K562 (cell line): ENCODE data around the gene SYS1. TPM values are rescaled to one million over a fixed set of nuclear protein-coding genes. Genes with fewer than 3 reads are reported as not detected.
A peak's percentile ranks its signal among the peaks of the same experiment; 100 is the strongest.

ENCODE experiments used
- E2F5 ChIP-seq: sonication (generic); formaldehyde crosslinking; IDR thresholded peaks from 2 replicates; pipeline ENCODE4 v1.8.0; 2022; ENCODE audit warnings: mild to moderate bottlenecking, missing genetic modification reagents
- ESRRA ChIP-seq: fragments of 450-650 bp; IDR thresholded peaks from 2 replicates; pipeline ENCODE4 v1.6.1; 2014; ENCODE audit warnings: low read depth, mild to moderate bottlenecking, moderate library complexity, borderline replicate concordance
- EZH2 ChIP-seq: IDR thresholded peaks from 2 replicates; pipeline ENCODE4 v1.6.1; 2012; ENCODE audit warnings: low read depth, mild to moderate bottlenecking, inconsistent platforms, low read length, borderline replicate concordance
- FOXA3 ChIP-seq, 2 experiments: fragments of 450-650 bp in 1 of 2; sonication (generic) in 1 of 2; formaldehyde crosslinking; IDR thresholded peaks in 1 of 2; conservative IDR thresholded peaks in 1 of 2; 2 replicates each; pipeline versions ENCODE4 v1.4.0 to v1.8.0; 2020 to 2022; ENCODE audit warnings: mild to moderate bottlenecking in 2 of 2, missing genetic modification reagents in 1 of 2
- HMG20B ChIP-seq: fragments of 250-450 bp; sonication (Bioruptor Pico); IDR thresholded peaks from 2 replicates; pipeline ENCODE4 v1.5.0; 2021; ENCODE audit warnings: mild to moderate bottlenecking
- KLF1 ChIP-seq: fragments of 450-650 bp; IDR thresholded peaks from 2 replicates; pipeline ENCODE4 v1.6.1; 2016; ENCODE audit warnings: missing genetic modification characterization, missing compliant biosample characterization
- MEF2D ChIP-seq: conservative IDR thresholded peaks from 2 replicates; pipeline ENCODE4 v1.6.1; 2016; ENCODE audit warnings: low read depth, missing genetic modification characterization, missing compliant biosample characterization
- NEUROD1 ChIP-seq: fragments of 150-350 bp; IDR thresholded peaks from 2 replicates; pipeline ENCODE4 v1.6.1; 2014; ENCODE audit warnings: borderline replicate concordance, low read length, low read depth; ENCODE audit not compliant: partially characterized antibody
- NFATC3 ChIP-seq: fragments of 450-650 bp; IDR thresholded peaks from 2 replicates; pipeline ENCODE4 v1.6.1; 2017; ENCODE audit warnings: mild to moderate bottlenecking
- POLR2H ChIP-seq: IDR thresholded peaks from 2 replicates; pipeline ENCODE4 v1.6.1; 2016; ENCODE audit warnings: missing genetic modification characterization, low read depth, mild to moderate bottlenecking, control low read depth, missing compliant biosample characterization, moderate library complexity
- POLR3G ChIP-seq: IDR thresholded peaks from 2 replicates; pipeline ENCODE4 v1.6.1; 2011; ENCODE audit not compliant: insufficient read length, insufficient replicate concordance; ENCODE audit errors: extremely low read depth
- PTBP1 ChIP-seq: fragments of 200-400 bp; formaldehyde crosslinking; IDR thresholded peaks from 2 replicates; pipeline ENCODE4 v1.6.1; 2017; ENCODE audit warnings: low read depth, low read length
- PURB ChIP-seq: sonication (generic); formaldehyde crosslinking; IDR thresholded peaks from 2 replicates; pipeline ENCODE4 v1.9.0; 2021; ENCODE audit warnings: low read depth, mild to moderate bottlenecking, missing genetic modification reagents
- TCF7 ChIP-seq: sonication (generic); IDR thresholded peaks from 2 replicates; pipeline ENCODE4 v1.6.1; 2016; ENCODE audit warnings: antibody characterized with exemption, borderline replicate concordance
- ZBTB33 ChIP-seq: sonication (generic); formaldehyde crosslinking; IDR thresholded peaks from 2 replicates; pipeline ENCODE4 v1.8.1; 2023; ENCODE audit warnings: mild to moderate bottlenecking, missing genetic modification reagents
- ZBTB49 ChIP-seq: sonication (generic); formaldehyde crosslinking; IDR thresholded peaks from 2 replicates; pipeline ENCODE4 v1.8.0; 2022; ENCODE audit warnings: missing genetic modification reagents, mild to moderate bottlenecking, borderline replicate concordance
- ZNF121 ChIP-seq: sonication (generic); formaldehyde crosslinking; conservative IDR thresholded peaks from 2 replicates; pipeline ENCODE4 v1.8.0; 2022; ENCODE audit warnings: missing genetic modification reagents
- ZNF41 ChIP-seq: fragments of 250-450 bp; sonication (Bioruptor Pico); conservative IDR thresholded peaks from 2 replicates; pipeline ENCODE4 v1.4.0; 2020; ENCODE audit warnings: mild to moderate bottlenecking
- ZNF583 ChIP-seq: fragments of 250-450 bp; sonication (Bioruptor Pico); IDR thresholded peaks from 2 replicates; pipeline ENCODE4 v1.4.0; 2020
- ZNF707 ChIP-seq: fragments of 250-450 bp; sonication (Bioruptor Pico); conservative IDR thresholded peaks from 2 replicates; pipeline ENCODE4 v1.8.0; 2022; ENCODE audit warnings: inconsistent platforms, mild to moderate bottlenecking, moderate library complexity
- ZZZ3 ChIP-seq: fragments of 450-650 bp; IDR thresholded peaks from 2 replicates; pipeline ENCODE4 v1.6.1; 2016; ENCODE audit warnings: antibody characterized with exemption, mild to moderate bottlenecking, moderate library complexity
- polyA plus RNA-seq, 8 experiments: library from polyadenylated mRNA; depleted of rRNA in 4 of 8; stranded (reverse) in 5 of 8; unstranded in 3 of 8; fragments of >200 nt; fragmentation: Nextera tagmentation in 2 of 8; fragmentation: Illumina TruSeq in 1 of 8; extraction: Ambion mirVana in 2 of 8; extraction: Trizol in 1 of 8; gene quantifications; 2 replicates each; pipeline versions ENCODE4 v1.2.1 to v1.2.3, GENCODE V29; 2011 to 2014; ENCODE audit warnings: inconsistent platforms in 1 of 8, missing spikeins in 1 of 8
- total RNA-seq, 7 experiments: library from RNA; depleted of rRNA in 6 of 7; stranded (reverse); fragments of >200 nt in 6 of 7; fragmentation: Illumina TruSeq in 2 of 7; extraction: Trizol in 2 of 7; gene quantifications; 2 replicates each; pipeline versions ENCODE4 v1.2.1 to v1.2.3, GENCODE V29; 2011 to 2021; ENCODE audit warnings: low replicate concordance in 1 of 7
- TF ChIP-seq, protein P1 (sequence below): IDR thresholded peaks from 3 replicates; pipeline ENCODE4 v1.6.1; 2011; ENCODE audit warnings: borderline replicate concordance, mild to moderate bottlenecking; ENCODE audit not compliant: insufficient read length, insufficient read depth

SYS1 gene
- total and polyA plus RNA-seq, 9 of the 15 experiments (the other 6 are each of a cell fraction or from before 2014, with no cell fraction given), result 11.1 to 25.2 (median 17.5) TPM

- TF ChIP-seq ZBTB33 (no peak), NFATC3 (no peak), MEF2D (tag) (no peak), POLR2H (peak; percentile 66), POLR3G (no peak), FOXA3 (CRISPR knock-in tag; conservative IDR thresholded peaks at IDR 0.05 in 1 of 2, IDR thresholded peaks at IDR 0.05 in 1 of 2) (no peak), NEUROD1 (peak; percentile 54), ZNF121 (CRISPR knock-in tag) (no peak), ZZZ3 (peak; percentile 82), KLF1 (no peak), ZBTB49 (CRISPR knock-in tag) (no peak), ZNF583 (CRISPR knock-in tag) (no peak), HMG20B (CRISPR knock-in tag) (no peak), TCF7 (no peak), EZH2 (no peak), ZNF41 (no peak), ZNF707 (CRISPR knock-in tag) (no peak), ESRRA (peak; percentile 76; the same call in 1 of the 2 replicates), PTBP1 (no peak), PURB (CRISPR knock-in tag) (no peak), E2F5 (CRISPR knock-in tag) (peak; percentile 77)
- TF ChIP-seq, protein P1, sequence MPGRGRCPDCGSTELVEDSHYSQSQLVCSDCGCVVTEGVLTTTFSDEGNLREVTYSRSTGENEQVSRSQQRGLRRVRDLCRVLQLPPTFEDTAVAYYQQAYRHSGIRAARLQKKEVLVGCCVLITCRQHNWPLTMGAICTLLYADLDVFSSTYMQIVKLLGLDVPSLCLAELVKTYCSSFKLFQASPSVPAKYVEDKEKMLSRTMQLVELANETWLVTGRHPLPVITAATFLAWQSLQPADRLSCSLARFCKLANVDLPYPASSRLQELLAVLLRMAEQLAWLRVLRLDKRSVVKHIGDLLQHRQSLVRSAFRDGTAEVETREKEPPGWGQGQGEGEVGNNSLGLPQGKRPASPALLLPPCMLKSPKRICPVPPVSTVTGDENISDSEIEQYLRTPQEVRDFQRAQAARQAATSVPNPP, result no peak
These were observed at the start of gene SYS1 (continued) for GRCh38 chr20:45362804-45363610.
